DND-41 (cell line): Measurements from ENCODE around the gene TNS3.

Experiments used
- ATAC-seq: fragments of 200-7000 bp; cut with Tn5 transposase; 3 replicates; pipeline ENCODE4 v1.9.1; 2021; ENCODE audit warnings: low read depth; ENCODE audit not compliant: insufficient read depth
- DNase-seq: peaks from one replicate; pipeline ENCODE4 v3.0.0-alpha.2; 2020
- H2AFZ ChIP-seq: 2 replicates; pipeline ENCODE4 v1.6.0; 2012; ENCODE audit warnings: low read depth, low read length
- H3K27ac ChIP-seq: 2 replicates; pipeline ENCODE4 v1.5.1; 2012; ENCODE audit warnings: low read length, inconsistent platforms
- H3K27me3 ChIP-seq: fragments of 200-600 bp; sonication (generic); 2 replicates; pipeline ENCODE4 v1.6.0; 2012; ENCODE audit warnings: low read length, mild to moderate bottlenecking, inconsistent platforms; ENCODE audit not compliant: insufficient read depth, poor library complexity
- H3K36me3 ChIP-seq: 2 replicates; pipeline ENCODE4 v1.5.1; 2012; ENCODE audit warnings: low read length, inconsistent platforms; ENCODE audit not compliant: insufficient read depth
- H3K4me1 ChIP-seq: 2 replicates; pipeline ENCODE4 v1.5.1; 2012; ENCODE audit warnings: mild to moderate bottlenecking, low read length; ENCODE audit not compliant: insufficient read depth
- H3K4me2 ChIP-seq: 2 replicates; pipeline ENCODE4 v1.6.0; 2012; ENCODE audit warnings: mild to moderate bottlenecking, moderate library complexity, low read length, inconsistent platforms; ENCODE audit not compliant: insufficient read depth
- H3K4me3 ChIP-seq, 2 experiments: fragments of 200-600 bp in 1 of 2; shearing (Covaris generic) in 1 of 2; 2 replicates each; pipeline ENCODE4 v1.5.1; 2012 to 2016; ENCODE audit warnings: inconsistent platforms in 2 of 2, low read length in 2 of 2, mild to moderate bottlenecking in 2 of 2, low read depth in 1 of 2, moderate library complexity in 1 of 2
- H3K79me2 ChIP-seq: 2 replicates; pipeline ENCODE4 v1.6.0; 2012; ENCODE audit warnings: low read length, inconsistent platforms; ENCODE audit not compliant: insufficient read depth
- H3K9ac ChIP-seq: 2 replicates; pipeline ENCODE4 v1.6.0; 2012; ENCODE audit warnings: low read depth, mild to moderate bottlenecking, inconsistent platforms, low read length, moderate library complexity
- H3K9me3 ChIP-seq: 2 replicates; pipeline ENCODE4 v1.5.1; 2012; ENCODE audit warnings: low read length, moderate library complexity, mild to moderate bottlenecking, inconsistent platforms; ENCODE audit not compliant: insufficient read depth, severe bottlenecking
- H4K20me1 ChIP-seq: 2 replicates; pipeline ENCODE4 v1.6.0; 2012; ENCODE audit warnings: low read length; ENCODE audit not compliant: insufficient read depth
- EZH2 ChIP-seq: IDR thresholded peaks from 3 replicates; pipeline ENCODE4 v1.6.1; 2012; ENCODE audit warnings: borderline replicate concordance, low read depth, mild to moderate bottlenecking, moderate library complexity, low read length, inconsistent platforms; ENCODE audit not compliant: severe bottlenecking
- TF ChIP-seq, protein P1 (sequence below): IDR thresholded peaks from 2 replicates; pipeline ENCODE4 v1.5.1; 2012; ENCODE audit warnings: borderline replicate concordance, low read length, moderate library complexity, mild to moderate bottlenecking; ENCODE audit not compliant: poor library complexity, severe bottlenecking; ENCODE audit errors: extremely low read depth

TNS3 gene

DNA sequence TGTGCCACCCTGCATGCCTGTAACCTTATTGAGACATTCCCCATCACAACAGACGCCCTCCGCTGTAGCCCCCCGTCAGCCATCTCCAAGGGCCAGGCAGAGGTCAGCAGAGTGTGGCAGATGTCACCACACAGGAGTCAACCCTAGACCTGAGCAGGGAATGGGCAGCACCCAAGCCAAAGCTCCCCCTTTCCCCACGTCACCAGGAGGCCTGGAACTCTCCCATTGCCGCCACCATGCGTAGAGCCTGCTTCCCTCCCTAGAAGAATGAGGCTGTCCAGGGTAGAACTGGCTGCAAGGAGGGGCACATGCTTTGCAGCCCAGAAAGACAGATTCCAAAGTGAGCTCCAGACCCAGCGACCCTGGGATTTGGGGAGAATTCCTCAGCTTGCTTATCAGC is 342.9 kb downstream of the TNS3 start:
- Histone ChIP-seq H3K27ac (no peak overlapping the region), H3K9me3 (no peaks in the 10 kb centered on the region), H2AFZ (no peak overlapping the region), H3K9ac (no peak overlapping the region), H3K4me3 (no peak overlapping the region), H4K20me1 (no peaks in the 10 kb centered on the region), H3K4me2 (no peak overlapping the region), H3K79me2 (no peaks in the 10 kb centered on the region), H3K36me3 (no peaks in the 10 kb centered on the region), H3K27me3 (no peaks in the 10 kb centered on the region), H3K4me1 (no peaks in the 10 kb centered on the region)
- no peak for TF ChIP-seq EZH2
- TF ChIP-seq, protein P1, sequence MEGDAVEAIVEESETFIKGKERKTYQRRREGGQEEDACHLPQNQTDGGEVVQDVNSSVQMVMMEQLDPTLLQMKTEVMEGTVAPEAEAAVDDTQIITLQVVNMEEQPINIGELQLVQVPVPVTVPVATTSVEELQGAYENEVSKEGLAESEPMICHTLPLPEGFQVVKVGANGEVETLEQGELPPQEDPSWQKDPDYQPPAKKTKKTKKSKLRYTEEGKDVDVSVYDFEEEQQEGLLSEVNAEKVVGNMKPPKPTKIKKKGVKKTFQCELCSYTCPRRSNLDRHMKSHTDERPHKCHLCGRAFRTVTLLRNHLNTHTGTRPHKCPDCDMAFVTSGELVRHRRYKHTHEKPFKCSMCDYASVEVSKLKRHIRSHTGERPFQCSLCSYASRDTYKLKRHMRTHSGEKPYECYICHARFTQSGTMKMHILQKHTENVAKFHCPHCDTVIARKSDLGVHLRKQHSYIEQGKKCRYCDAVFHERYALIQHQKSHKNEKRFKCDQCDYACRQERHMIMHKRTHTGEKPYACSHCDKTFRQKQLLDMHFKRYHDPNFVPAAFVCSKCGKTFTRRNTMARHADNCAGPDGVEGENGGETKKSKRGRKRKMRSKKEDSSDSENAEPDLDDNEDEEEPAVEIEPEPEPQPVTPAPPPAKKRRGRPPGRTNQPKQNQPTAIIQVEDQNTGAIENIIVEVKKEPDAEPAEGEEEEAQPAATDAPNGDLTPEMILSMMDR: no peak
- no peak for DNase-seq
- ATAC-seq: no peak

GRCh38 chr7:47236480-47237129 is 345.3 kb downstream of the TNS3 start:
- no peaks in the 10 kb centered on the region for H3K9me3 ChIP-seq
- H3K9ac ChIP-seq: no peak overlapping the region
- H3K4me3 ChIP-seq: no peak overlapping the region
- no peak overlapping the region for H3K27ac ChIP-seq
- no peaks in the 10 kb centered on the region for H4K20me1 ChIP-seq
- H3K79me2 ChIP-seq: no peaks in the 10 kb centered on the region
- ATAC-seq (no peak), DNase-seq (no peak)
- no peak overlapping the region for H3K4me2 ChIP-seq
- TF ChIP-seq, protein P1: no peak
- TF ChIP-seq EZH2: no peak
- no peaks in the 10 kb centered on the region for H3K36me3 ChIP-seq
- no peak overlapping the region for H2AFZ ChIP-seq
- H3K27me3 ChIP-seq: no peaks in the 10 kb centered on the region
- H3K4me1 ChIP-seq: no peaks in the 10 kb centered on the region

DNA sequence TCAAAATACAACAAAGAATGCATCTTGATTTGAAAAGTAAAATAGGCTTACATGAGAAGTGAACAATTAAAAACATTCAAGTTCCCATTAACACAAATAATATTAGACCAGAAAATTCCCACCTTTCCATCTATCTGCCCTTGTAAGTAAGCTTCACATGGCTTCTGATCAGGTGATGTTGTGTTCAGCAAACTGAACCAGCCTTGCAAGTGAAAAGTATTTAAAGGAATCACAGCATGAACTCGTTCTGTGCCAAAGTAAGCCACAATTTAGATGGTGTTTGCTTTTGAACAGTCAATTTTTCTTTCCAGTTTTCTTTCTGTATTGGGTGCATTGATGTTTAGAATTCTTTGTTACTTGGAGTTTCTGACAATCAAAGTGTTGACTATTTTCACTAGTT is 347.9 kb downstream of the TNS3 start:
- DNase-seq (no peak), ATAC-seq (no peak)
- Histone ChIP-seq H3K79me2 (no peaks in the 10 kb centered on the region), H3K36me3 (no peaks in the 10 kb centered on the region), H3K9ac (no peak overlapping the region), H3K4me1 (no peaks in the 10 kb centered on the region), H3K27me3 (no peaks in the 10 kb centered on the region), H3K27ac (no peak overlapping the region), H3K4me2 (no peak overlapping the region), H4K20me1 (no peaks in the 10 kb centered on the region), H2AFZ (no peak overlapping the region), H3K9me3 (no peaks in the 10 kb centered on the region), H3K4me3 (no peak overlapping the region)
- no peak for TF ChIP-seq EZH2
- TF ChIP-seq, protein P1: no peak
